IgD-negative memory B cell (primary cell): ENCODE results near the gene IRAK1. TPM values are rescaled to one million over a fixed set of nuclear protein-coding genes. Genes with fewer than 3 reads are reported as not detected.

ENCODE experiments used
- H3K27ac Mint-ChIP-seq, 3 donors: one replicate each; pipeline ENCODE4 v1.8.0; 2020 to 2022; ENCODE audit warnings: mild to moderate bottlenecking in 3 of 3, mixed read lengths in 3 of 3, moderate library complexity in 1 of 3
- H3K27me3 Mint-ChIP-seq: one replicate; pipeline ENCODE4 v1.8.0; 2021; ENCODE audit warnings: mixed read lengths
- H3K36me3 Mint-ChIP-seq: one replicate; pipeline ENCODE4 v1.8.0; 2020; ENCODE audit warnings: mild to moderate bottlenecking, mixed read lengths
- H3K4me1 Mint-ChIP-seq, 3 donors: one replicate each; pipeline ENCODE4 v1.8.0; 2020 to 2022; ENCODE audit warnings: mixed read lengths in 3 of 3, mild to moderate bottlenecking in 1 of 3
- H3K4me3 Mint-ChIP-seq, 4 donors: one replicate each; pipeline ENCODE4 v1.8.0; 2020 to 2022; ENCODE audit warnings: mild to moderate bottlenecking in 4 of 4, mixed read lengths in 4 of 4, moderate library complexity in 3 of 4
- H3K9me3 Mint-ChIP-seq, 3 donors: one replicate each; pipeline ENCODE4 v1.8.0; 2020 to 2021; ENCODE audit warnings: mixed read lengths in 3 of 3, mild to moderate bottlenecking in 1 of 3
- polyA plus RNA-seq: library from polyadenylated mRNA; unstranded; fragments of 300-500 nt; fragmentation: Illumina TruSeq; gene quantifications from one replicate; pipeline ENCODE4 v1.2.3, GENCODE V29; 2021

Gene IRAK1
- 110 TPM for polyA plus RNA-seq

GRCh38 chrX:154019633-154020528 lies at the start of gene IRAK1:
Gene IRAK1, minus strand, starts transcription at chrX:154019902. Its CDS starts 90 bp downstream, at chrX:154019812.
- peaks cover 2% of the 10 kb centered on the region for H3K36me3 Mint-ChIP-seq
- H3K27me3 Mint-ChIP-seq: peaks cover 1% of the 10 kb centered on the region
- H3K4me1 Mint-ChIP-seq: peaks cover 3 to 4% (median 4%) of the 10 kb centered on the region in 3 donors
- peak within 1 kb of the TSS; percentile 84 to 97 (median 94) for H3K4me3 Mint-ChIP-seq
- no peaks in the 10 kb centered on the region for H3K9me3 Mint-ChIP-seq
- peak within 1 kb of the TSS; percentile 86 to 94 (median 92) for H3K27ac Mint-ChIP-seq

DNA sequence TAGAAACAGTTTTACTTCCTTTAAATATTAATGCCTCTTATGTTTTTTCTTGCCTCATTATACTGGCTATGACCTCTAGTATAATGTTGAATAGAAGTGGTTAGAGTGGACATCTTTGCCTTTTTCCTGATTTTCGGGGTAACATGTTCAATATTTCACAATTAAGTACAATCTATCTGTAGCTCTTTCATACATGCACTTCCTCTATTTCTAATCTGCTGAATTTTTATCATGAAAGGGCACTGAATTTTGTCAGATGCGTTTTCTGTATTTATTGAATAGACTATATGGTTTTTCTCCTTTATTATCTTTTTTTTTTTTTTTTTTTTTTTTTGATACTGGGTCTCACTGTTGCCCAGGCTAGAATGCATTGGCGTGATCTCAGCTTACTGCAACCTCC lies 48.9 kb upstream of the IRAK1 start:
- no peaks in the 10 kb centered on the region for H3K9me3 Mint-ChIP-seq
- peaks cover 17 to 36% (median 30%) of the 10 kb centered on the region in 3 donors for H3K4me1 Mint-ChIP-seq
- H3K4me3 Mint-ChIP-seq: no peak overlapping the region
- peak overlapping the region in 1 of 3 donors; percentile 25 for H3K27ac Mint-ChIP-seq
- H3K27me3 Mint-ChIP-seq: peaks cover 4% of the 10 kb centered on the region
- no peaks in the 10 kb centered on the region for H3K36me3 Mint-ChIP-seq

DNA sequence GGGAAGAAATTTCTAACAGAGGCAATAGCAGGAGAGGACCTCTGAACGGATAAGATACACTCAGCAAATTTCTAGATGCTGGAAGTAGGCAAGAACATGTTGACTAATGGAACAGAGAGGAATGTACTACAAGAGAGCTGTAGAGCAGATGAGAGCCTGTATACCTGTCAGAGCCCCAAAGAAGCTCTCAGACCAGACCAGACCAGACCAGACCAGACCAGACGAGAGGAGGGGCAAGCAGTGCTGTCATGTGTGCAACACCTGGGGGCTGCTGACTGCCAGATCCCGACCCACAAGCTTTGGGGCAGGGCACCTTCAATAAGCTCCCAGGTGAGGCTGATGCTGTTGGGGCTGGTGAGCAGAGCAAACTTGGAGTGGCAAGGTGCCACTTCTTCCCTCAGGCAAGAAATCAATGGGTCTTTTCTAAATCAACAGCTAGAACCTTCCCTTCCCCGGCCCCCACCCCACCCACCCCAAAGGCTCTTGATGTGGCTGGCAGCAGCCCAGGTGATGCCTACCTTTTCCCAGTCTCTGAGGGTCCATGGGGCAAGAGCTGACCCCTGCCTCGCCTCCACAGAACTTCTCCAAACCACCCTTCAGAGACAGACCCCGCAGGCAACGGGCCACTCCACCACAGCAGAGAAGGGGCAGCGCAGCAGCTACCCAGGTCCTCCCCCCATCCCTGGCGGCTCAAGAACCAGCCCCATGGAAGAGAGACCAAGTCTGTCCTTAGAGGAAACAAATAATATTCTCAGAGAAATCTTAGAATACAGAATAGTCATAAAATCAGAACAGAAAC lies 45.1 kb upstream of the IRAK1 start:
- no peaks in the 10 kb centered on the region for H3K36me3 Mint-ChIP-seq
- peaks cover 3% of the 10 kb centered on the region for H3K27me3 Mint-ChIP-seq
- peak overlapping the region in 2 of 4 donors; percentile 14 to 67 for H3K4me3 Mint-ChIP-seq
- H3K9me3 Mint-ChIP-seq: no peaks in the 10 kb centered on the region
- H3K27ac Mint-ChIP-seq: peak overlapping the region; percentile 5 to 93 (median 46)
- H3K4me1 Mint-ChIP-seq: peaks cover 16 to 46% (median 30%) of the 10 kb centered on the region in 3 donors

DNA sequence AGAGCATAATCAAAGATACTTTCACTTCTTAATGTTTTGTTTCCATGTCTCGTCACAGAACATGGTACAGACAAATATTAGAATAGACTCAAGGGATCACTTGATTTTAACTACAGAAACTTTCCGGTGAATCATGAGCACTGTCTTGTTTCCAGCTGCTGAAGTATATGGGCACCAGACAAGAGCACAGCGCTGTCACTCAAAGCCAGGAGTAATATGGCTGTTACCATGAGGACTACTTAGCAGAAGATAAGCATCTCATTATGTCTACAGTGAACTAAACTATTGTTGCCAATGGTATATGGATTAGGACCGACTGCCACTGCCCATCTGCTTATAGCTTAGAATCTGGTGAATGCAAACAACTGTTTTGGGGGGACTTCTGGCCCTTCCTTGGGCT lies 43.5 kb upstream of the IRAK1 start:
- Mint-ChIP-seq H3K27me3 (peaks cover 3% of the 10 kb centered on the region), H3K36me3 (no peaks in the 10 kb centered on the region), H3K4me1 (peaks cover 11 to 51% (median 28%) of the 10 kb centered on the region in 3 donors), H3K9me3 (no peaks in the 10 kb centered on the region), H3K27ac (peak overlapping the region in 1 of 3 donors; percentile 40), H3K4me3 (peak overlapping the region in 1 of 4 donors; percentile 43)

DNA sequence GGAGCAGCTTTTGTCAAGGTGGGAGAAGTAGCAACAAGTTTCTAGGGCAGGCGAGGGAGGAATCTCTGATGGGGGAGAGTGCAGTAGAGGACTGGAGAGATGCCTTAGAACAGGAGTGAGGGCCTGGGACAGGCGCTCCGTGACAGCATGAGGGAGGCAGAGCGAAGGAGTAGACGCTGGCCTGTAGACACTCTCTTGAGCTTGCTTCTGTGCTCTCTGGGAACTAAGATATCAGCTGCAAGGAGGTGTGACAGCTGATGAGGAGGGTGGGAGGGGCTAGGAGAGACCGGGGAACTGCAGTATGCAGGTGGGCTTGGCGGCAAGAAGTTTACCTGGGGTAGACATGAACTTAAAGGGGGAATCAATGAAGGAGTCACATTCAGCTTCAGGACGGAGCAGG lies 42.1 kb upstream of the IRAK1 start:
- Mint-ChIP-seq H3K4me1 (peaks cover 10 to 54% (median 25%) of the 10 kb centered on the region in 3 donors), H3K36me3 (peaks cover 2% of the 10 kb centered on the region), H3K27me3 (peaks cover 5% of the 10 kb centered on the region), H3K27ac (peak overlapping the region; percentile 8 to 87 (median 26)), H3K4me3 (no peak overlapping the region), H3K9me3 (no peaks in the 10 kb centered on the region)

DNA sequence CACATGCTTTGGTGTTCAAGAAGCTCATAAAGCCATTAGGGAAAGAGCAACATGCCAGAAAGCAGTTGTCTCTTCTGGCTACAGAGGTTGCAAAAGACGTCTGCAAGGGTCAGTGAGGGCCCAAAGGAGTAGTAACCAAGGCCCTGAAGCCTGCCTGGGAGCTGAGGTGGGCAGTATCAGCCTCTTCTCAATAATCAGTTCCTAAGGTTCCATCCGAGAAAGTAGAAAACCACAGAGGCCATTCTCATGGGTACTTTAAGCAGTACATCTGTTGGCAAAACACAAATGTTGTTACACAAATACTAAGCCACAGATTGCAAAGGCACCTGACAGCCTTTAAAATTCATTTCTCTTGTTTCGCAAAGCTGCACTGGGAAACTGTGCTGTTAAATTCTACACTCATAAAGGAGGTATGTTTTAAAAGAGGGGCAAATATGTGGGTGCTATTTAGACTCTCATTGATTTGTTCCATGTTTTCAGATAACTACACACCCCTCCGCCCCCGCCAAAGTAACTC lies 40.1 kb upstream of the IRAK1 start:
- H3K9me3 Mint-ChIP-seq: no peaks in the 10 kb centered on the region

GRCh38 chrX:154059231-154059630 lies 39.5 kb upstream of the IRAK1 start:
- Mint-ChIP-seq H3K36me3 (peaks cover 2% of the 10 kb centered on the region), H3K9me3 (no peaks in the 10 kb centered on the region), H3K27ac (peak overlapping the region in 1 of 3 donors; percentile 68), H3K27me3 (peaks cover 5% of the 10 kb centered on the region), H3K4me1 (peaks cover 4 to 44% (median 18%) of the 10 kb centered on the region in 3 donors), H3K4me3 (no peak overlapping the region)

More for the DNA sequence above, 40.1 kb upstream of the IRAK1 start:
- no peak overlapping the region for H3K4me3 Mint-ChIP-seq
- H3K36me3 Mint-ChIP-seq: peaks cover 2% of the 10 kb centered on the region
- peaks cover 5% of the 10 kb centered on the region for H3K27me3 Mint-ChIP-seq
- peak overlapping the region in 2 of 3 donors; percentile 49 to 68 for H3K27ac Mint-ChIP-seq
- H3K4me1 Mint-ChIP-seq: peaks cover 9 to 49% (median 24%) of the 10 kb centered on the region in 3 donors

- H3K27ac Mint-ChIP-seq: peak overlapping the region in 2 of 3 donors; percentile 5 to 46
- no peaks in the 10 kb centered on the region for H3K9me3 Mint-ChIP-seq
- peaks cover 2% of the 10 kb centered on the region for H3K36me3 Mint-ChIP-seq
- H3K27me3 Mint-ChIP-seq: peaks cover 4% of the 10 kb centered on the region
- H3K4me3 Mint-ChIP-seq: no peak overlapping the region
- peaks cover under 1 to 38% (median 17%) of the 10 kb centered on the region in 3 donors for H3K4me1 Mint-ChIP-seq
Observed at GRCh38 chrX:154058214-154058997, 38.7 kb upstream of the IRAK1 start.

DNA sequence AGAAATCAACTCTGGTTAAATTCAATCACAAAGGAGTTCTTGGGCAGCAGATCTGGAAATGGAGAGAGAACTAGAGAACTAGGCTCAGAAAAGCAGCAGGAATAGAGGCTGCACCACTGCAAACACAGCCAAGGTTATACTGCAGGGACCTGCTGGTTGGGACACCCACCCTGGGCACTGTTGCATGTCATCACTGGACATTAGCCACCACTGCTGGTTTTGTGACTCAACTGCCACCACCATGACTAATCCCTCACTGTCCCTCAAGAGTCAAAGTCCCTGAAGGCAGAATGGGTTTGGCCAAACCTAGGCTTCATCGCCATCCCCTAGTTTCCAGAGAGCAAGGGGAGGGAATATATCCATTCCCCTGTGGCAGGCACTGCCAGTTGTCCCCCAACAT lies 38.1 kb upstream of the IRAK1 start:
- Mint-ChIP-seq H3K4me3 (no peak overlapping the region), H3K9me3 (no peaks in the 10 kb centered on the region), H3K36me3 (peaks cover 2% of the 10 kb centered on the region), H3K27me3 (peaks cover 4% of the 10 kb centered on the region), H3K4me1 (peaks cover 0 to 36% (median 14%) of the 10 kb centered on the region in 3 donors), H3K27ac (peak overlapping the region in 1 of 3 donors; percentile 49)

DNA sequence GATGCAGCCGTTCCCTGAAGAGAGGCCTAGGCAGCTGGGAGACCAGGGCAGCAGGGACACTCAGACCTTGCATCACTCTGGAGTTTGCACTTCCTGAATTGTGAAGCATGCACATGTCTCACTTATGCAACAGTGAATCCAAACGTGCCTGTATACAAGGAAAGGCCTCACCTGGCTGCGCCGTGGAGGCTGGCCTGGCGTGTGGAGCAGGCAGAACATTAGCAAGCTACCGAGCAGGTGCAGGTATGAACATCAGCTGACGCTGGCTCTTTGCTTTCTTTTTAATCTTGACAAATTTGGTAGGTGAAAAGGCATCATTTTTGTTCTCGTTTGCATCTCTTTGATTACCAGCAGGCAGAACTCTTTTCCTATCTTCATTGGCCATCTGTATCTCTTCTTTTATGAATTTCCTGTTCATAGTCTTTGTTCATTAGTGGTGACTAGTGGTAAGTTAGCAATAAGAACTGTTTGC lies 37.1 kb upstream of the IRAK1 start:
- H3K27me3 Mint-ChIP-seq: peaks cover 5% of the 10 kb centered on the region
- H3K4me1 Mint-ChIP-seq: peaks cover 4 to 34% (median 11%) of the 10 kb centered on the region in 3 donors
- no peaks in the 10 kb centered on the region for H3K9me3 Mint-ChIP-seq
- H3K4me3 Mint-ChIP-seq: no peak overlapping the region
- peak overlapping the region; percentile 4 to 75 (median 6) for H3K27ac Mint-ChIP-seq
- H3K36me3 Mint-ChIP-seq: peaks cover 2% of the 10 kb centered on the region

- peaks cover 11 to 13% (median 11%) of the 10 kb centered on the region in 3 donors for H3K4me1 Mint-ChIP-seq
- no peaks in the 10 kb centered on the region for H3K36me3 Mint-ChIP-seq
- H3K4me3 Mint-ChIP-seq: no peak overlapping the region
- peak overlapping the region in 2 of 3 donors; percentile 36 to 59 for H3K27ac Mint-ChIP-seq
- H3K9me3 Mint-ChIP-seq: peaks cover 0 to 2% (median 0%) of the 10 kb centered on the region in 3 donors
- H3K27me3 Mint-ChIP-seq: peaks cover 1% of the 10 kb centered on the region
Observed at GRCh38 chrX:154051201-154051810, 31.6 kb upstream of the IRAK1 start.

DNA sequence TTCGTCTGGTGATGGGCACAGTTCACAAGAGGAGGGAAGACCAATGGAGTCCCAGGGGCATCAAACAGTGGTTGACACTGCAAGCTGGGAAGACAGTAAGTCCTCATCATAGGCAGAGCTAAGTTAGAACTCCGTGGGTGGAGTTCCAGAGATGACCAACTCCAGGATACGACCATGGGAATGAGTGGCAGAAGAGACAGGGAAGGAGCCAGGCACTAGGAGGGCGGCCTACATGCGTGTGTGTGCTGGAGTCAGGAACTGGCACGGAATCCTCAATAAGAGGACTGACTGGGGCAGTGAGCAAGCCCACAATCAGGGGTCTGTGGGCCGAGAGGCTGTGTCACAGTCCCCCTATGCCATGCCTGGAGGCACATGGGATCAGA lies 30.4 kb upstream of the IRAK1 start:
- Mint-ChIP-seq H3K4me3 (no peak overlapping the region), H3K27ac (peak overlapping the region in 2 of 3 donors; percentile 11 to 21), H3K36me3 (no peaks in the 10 kb centered on the region), H3K9me3 (peaks cover 0 to 2% (median 0%) of the 10 kb centered on the region in 3 donors), H3K27me3 (peaks cover 1% of the 10 kb centered on the region), H3K4me1 (peaks cover 11 to 13% (median 11%) of the 10 kb centered on the region in 3 donors)

DNA sequence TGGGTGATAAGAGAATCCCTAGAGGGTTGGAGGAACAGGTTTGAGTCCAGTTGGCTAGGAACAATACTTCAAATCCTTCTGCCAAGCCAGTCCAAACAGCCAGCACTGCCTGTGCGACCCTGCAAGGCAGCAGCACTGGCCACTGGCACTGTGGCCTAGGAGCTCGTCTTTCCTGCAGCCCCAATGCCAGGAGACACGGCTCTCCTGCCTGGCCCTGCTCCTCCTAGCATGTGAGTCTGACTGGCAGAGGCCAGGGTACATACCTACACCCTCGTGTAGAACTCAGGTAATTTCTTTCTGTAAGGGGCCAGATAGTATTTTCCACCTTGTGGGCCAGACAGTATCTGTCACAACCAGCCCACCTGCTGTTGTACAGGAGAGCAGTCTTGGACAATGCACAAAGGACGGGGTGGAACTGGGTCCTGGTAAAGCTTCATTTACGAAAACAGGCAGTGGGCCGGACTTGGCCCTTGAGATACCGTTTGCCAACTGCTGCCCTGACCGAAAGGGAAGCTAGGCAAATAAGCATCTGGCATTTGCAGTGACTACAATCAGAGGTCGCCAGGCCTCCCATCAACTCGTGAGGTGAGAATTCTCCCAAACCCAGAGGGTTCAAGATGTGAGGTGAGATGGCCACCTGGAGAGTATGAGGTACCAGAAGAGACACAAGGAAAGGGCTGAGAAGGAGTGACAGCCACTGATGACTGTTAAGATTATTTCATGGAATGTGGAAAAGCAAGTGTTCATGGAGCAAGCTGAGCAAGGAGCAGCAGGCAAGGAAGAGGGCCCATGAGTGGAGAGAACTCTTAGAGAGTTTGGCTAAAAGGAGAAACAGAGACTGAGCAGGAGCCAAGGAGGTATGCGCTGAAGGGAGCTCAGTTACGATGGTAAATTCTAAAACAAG lies 29.8 kb upstream of the IRAK1 start:
- Mint-ChIP-seq H3K27ac (peak overlapping the region in 2 of 3 donors; percentile 11 to 21), H3K36me3 (no peaks in the 10 kb centered on the region), H3K4me3 (no peak overlapping the region), H3K4me1 (peaks cover 11 to 13% (median 11%) of the 10 kb centered on the region in 3 donors), H3K9me3 (peaks cover 0 to 2% (median 0%) of the 10 kb centered on the region in 3 donors), H3K27me3 (peaks cover 1% of the 10 kb centered on the region)
